HG02678 (cell line): ENCODE data around the gene PTPRC.

Experiments
- ATAC-seq: cut with Tn5 transposase; IDR thresholded peaks from one replicate; pipeline ENCODE4 v1.9.1; 2021; ENCODE audit warnings: mild to moderate bottlenecking, moderate library complexity; ENCODE audit not compliant: unreplicated experiment

The PTPRC gene

GRCh38 chr1:198669023-198669698 lies 30.3 kb downstream of the PTPRC start:
- ATAC-seq, result peak; percentile 90

- ATAC-seq, result no peak
Measured at GRCh38 chr1:198669771-198670170, 30.9 kb downstream of the PTPRC start.

GRCh38 chr1:198671136-198671535 lies 32.3 kb downstream of the PTPRC start:
- peak; percentile 52 for ATAC-seq

GRCh38 chr1:198672124-198672523 lies 33.3 kb downstream of the PTPRC start:
- ATAC-seq, result no peak

GRCh38 chr1:198674009-198674408 lies 35.2 kb downstream of the PTPRC start:
- no peak for ATAC-seq

- ATAC-seq, result no peak
Measured at GRCh38 chr1:198676253-198676652, 37.4 kb downstream of the PTPRC start.

- no peak for ATAC-seq
Measured at GRCh38 chr1:198677027-198677426, 38.2 kb downstream of the PTPRC start.

- no peak for ATAC-seq
Measured at GRCh38 chr1:198677871-198678270, 39.0 kb downstream of the PTPRC start.

- ATAC-seq, result no peak
Measured at GRCh38 chr1:198678301-198678836, 39.5 kb downstream of the PTPRC start.

- ATAC-seq, result peak; percentile 28
Measured at GRCh38 chr1:198678901-198679329, 40.1 kb downstream of the PTPRC start.

- ATAC-seq, result no peak
Measured at GRCh38 chr1:198679535-198680173, 40.8 kb downstream of the PTPRC start.

- ATAC-seq, result no peak
Measured at GRCh38 chr1:198680174-198680875, 41.5 kb downstream of the PTPRC start.

- no peak for ATAC-seq
Measured at GRCh38 chr1:198681252-198681651, 42.4 kb downstream of the PTPRC start.

GRCh38 chr1:198681831-198682759 lies 43.3 kb downstream of the PTPRC start:
- ATAC-seq, result peak; percentile 97

GRCh38 chr1:198682850-198683249 lies 44.0 kb downstream of the PTPRC start:
- no peak for ATAC-seq

GRCh38 chr1:198683449-198683848 lies 44.6 kb downstream of the PTPRC start:
- ATAC-seq, result no peak

- ATAC-seq, result no peak
Measured at GRCh38 chr1:198686069-198686728, 47.4 kb downstream of the PTPRC start.

GRCh38 chr1:198687429-198687828 lies 48.6 kb downstream of the PTPRC start:
- ATAC-seq, result no peak

- ATAC-seq, result no peak
Measured at GRCh38 chr1:198691063-198691462, 52.2 kb downstream of the PTPRC start.

- no peak for ATAC-seq
Measured at GRCh38 chr1:198693321-198693720, 54.5 kb downstream of the PTPRC start.
